SK-N-SH (cell line): ENCODE data around the gene NSUN2. TPM values are rescaled to one million over a fixed set of nuclear protein-coding genes. Genes with fewer than 3 reads are reported as not detected.

Experiments used
- CTCF ChIA-PET: fragments of 300-600, 350-600 bp; formaldehyde crosslinking; extraction: SDS; loops from one replicate; lab custom pipeline; 2021; lab: Yijun Ruan, JAX
- POLR2A ChIA-PET: fragments of 350-600 bp; sonication (Branson Sonifier 250); formaldehyde crosslinking; extraction: SDS; loops from one replicate; lab custom pipeline; 2020; ENCODE audit warnings: antibody characterized with exemption, inconsistent platforms; lab: Yijun Ruan, JAX
- DNase-seq: peaks from one replicate; pipeline ENCODE4 v3.0.0; 2012
- H2AFZ ChIP-seq: fragments of 200-600 bp; sonication (generic); 2 replicates; pipeline ENCODE4 v1.8.1; 2016; ENCODE audit warnings: antibody characterized with exemption, mild to moderate bottlenecking, low read depth
- H3F3A ChIP-seq: fragments of 200-600 bp; sonication (generic); replicated peaks from 2 replicates; pipeline ENCODE3; 2016; ENCODE audit warnings: antibody characterized with exemption, mild to moderate bottlenecking; ENCODE audit not compliant: insufficient read depth
- H3K27ac ChIP-seq, 2 experiments: fragments of 200-500 bp in 1 of 2; fragments of 200-600 bp in 1 of 2; sonication (Bioruptor generic) in 1 of 2; sonication (generic), shearing (Covaris generic) in 1 of 2; 2 replicates each; pipeline versions ENCODE4 v1.5.1 to v1.6.1; 2014 to 2016; ENCODE audit warnings: low read depth in 2 of 2, inconsistent platforms in 1 of 2, low read length in 1 of 2, mild to moderate bottlenecking in 1 of 2, mixed read lengths in 1 of 2
- H3K27me3 ChIP-seq: fragments of 200-600 bp; sonication (generic), shearing (Covaris generic); 2 replicates; pipeline ENCODE4 v1.6.1; 2016; ENCODE audit warnings: mixed run types; ENCODE audit not compliant: insufficient read depth
- H3K36me3 ChIP-seq, 2 experiments: fragments of 200-500 bp in 1 of 2; fragments of 200-600 bp in 1 of 2; sonication (Bioruptor generic) in 1 of 2; sonication (generic) in 1 of 2; replicated peaks in 1 of 2; 2 replicates each; pipeline versions ENCODE3 to v1.5.1; 2014 to 2016; ENCODE audit warnings: low read length in 1 of 2, mild to moderate bottlenecking in 1 of 2; ENCODE audit not compliant: insufficient read depth in 2 of 2, control insufficient read depth in 1 of 2
- H3K4me1 ChIP-seq, 2 experiments: fragments of 200-500 bp in 1 of 2; fragments of 200-600 bp in 1 of 2; sonication (Bioruptor generic) in 1 of 2; sonication (generic), shearing (Covaris generic) in 1 of 2; 2 replicates each; pipeline versions ENCODE4 v1.5.1 to v1.6.1; 2014 to 2016; ENCODE audit warnings: low read depth in 1 of 2, low read length in 1 of 2, mixed run types in 1 of 2; ENCODE audit not compliant: insufficient read depth in 2 of 2, control insufficient read depth in 1 of 2
- H3K4me2 ChIP-seq: fragments of 200-600 bp; sonication (generic), shearing (Covaris generic); 2 replicates; pipeline ENCODE4 v1.6.1; 2017; ENCODE audit warnings: mixed run types
- H3K4me3 ChIP-seq, 2 experiments: fragments of 200-500 bp in 1 of 2; fragments of 200-600 bp in 1 of 2; sonication (Bioruptor generic) in 1 of 2; sonication (generic), shearing (Covaris generic) in 1 of 2; 2 replicates each; pipeline versions ENCODE4 v1.5.1 to v1.8.1; 2014 to 2016; ENCODE audit warnings: low read depth in 2 of 2, inconsistent platforms in 1 of 2, low read length in 1 of 2, mild to moderate bottlenecking in 1 of 2, mixed read lengths in 1 of 2, moderate library complexity in 1 of 2
- H3K79me2 ChIP-seq: fragments of 200-600 bp; sonication (generic); 2 replicates; pipeline ENCODE4 v1.8.1; 2017; ENCODE audit warnings: mild to moderate bottlenecking; ENCODE audit not compliant: insufficient read depth
- H3K9ac ChIP-seq: fragments of 200-600 bp; sonication (generic); 2 replicates; pipeline ENCODE4 v1.6.1; 2017; ENCODE audit warnings: mixed run types
- H3K9me2 ChIP-seq: fragments of 200-600 bp; sonication (generic); 2 replicates; pipeline ENCODE4 v1.6.1; 2017; ENCODE audit warnings: mixed run types
- H3K9me3 ChIP-seq: fragments of 200-600 bp; sonication (generic); 2 replicates; pipeline ENCODE4 v1.6.1; 2017; ENCODE audit warnings: mixed run types, mild to moderate bottlenecking, moderate library complexity
- H4K20me1 ChIP-seq: fragments of 200-600 bp; sonication (generic); 2 replicates; pipeline ENCODE4 v1.6.1; 2017; ENCODE audit warnings: mild to moderate bottlenecking, mixed run types; ENCODE audit not compliant: insufficient read depth
- CHD2 ChIP-seq: fragments of 150-350 bp; IDR thresholded peaks from 2 replicates; pipeline ENCODE4 v1.6.1; 2018; ENCODE audit warnings: low read length; ENCODE audit not compliant: partially characterized antibody
- ELF1 ChIP-seq: IDR thresholded peaks from 2 replicates; pipeline ENCODE4 v1.4.0; 2012
- EP300 ChIP-seq, 2 experiments: IDR thresholded peaks; 2 replicates each; pipeline versions ENCODE4 v1.4.0 to v1.6.1; 2012; ENCODE audit warnings: borderline replicate concordance in 1 of 2, low read depth in 1 of 2, low read length in 1 of 2
- JUND ChIP-seq: IDR thresholded peaks from 2 replicates; pipeline ENCODE4 v1.4.0; 2012
- MAX ChIP-seq: IDR thresholded peaks from 2 replicates; pipeline ENCODE4 v1.4.0; 2012; ENCODE audit warnings: low read depth
- MEF2A ChIP-seq: IDR thresholded peaks from 2 replicates; pipeline ENCODE4 v1.4.0; 2012; ENCODE audit warnings: low read depth, borderline replicate concordance
- MXI1 ChIP-seq: IDR thresholded peaks from 2 replicates; pipeline ENCODE4 v1.6.1; 2012; ENCODE audit warnings: mild to moderate bottlenecking, low read depth, low read length, improper control_type of control experiment
- NFIC ChIP-seq: IDR thresholded peaks from 2 replicates; pipeline ENCODE4 v1.4.0; 2012; ENCODE audit warnings: borderline replicate concordance
- POLR2AphosphoS5 ChIP-seq: IDR thresholded peaks from 2 replicates; pipeline ENCODE4 v1.6.1; 2012; ENCODE audit warnings: low read depth, low read length
- RAD21 ChIP-seq: IDR thresholded peaks from 2 replicates; pipeline ENCODE4 v1.6.1; 2012; ENCODE audit warnings: mild to moderate bottlenecking, low read length
- SIN3A ChIP-seq: IDR thresholded peaks from 2 replicates; pipeline ENCODE4 v1.6.1; 2012; ENCODE audit warnings: low read depth, mild to moderate bottlenecking, low read length, moderate library complexity, borderline replicate concordance
- TEAD4 ChIP-seq: IDR thresholded peaks from 2 replicates; pipeline ENCODE4 v1.4.0; 2012; ENCODE audit warnings: mild to moderate bottlenecking, borderline replicate concordance; ENCODE audit not compliant: insufficient read depth
- USF1 ChIP-seq: IDR thresholded peaks from 2 replicates; pipeline ENCODE4 v1.4.0; 2012; ENCODE audit warnings: low read depth, borderline replicate concordance
- WGBS: methylation state at CpG from one replicate; pipeline ENCODE4 v1.1.6; 2017; ENCODE audit warnings: low lambda C conversion rate; 5-methylcytosine and 5-hydroxymethylcytosine counted together
- polyA plus RNA-seq, 3 experiments: library from polyadenylated mRNA; depleted of rRNA; stranded (reverse); fragments of >200 nt; gene quantifications; 2 replicates each; pipeline ENCODE4 v1.2.3, GENCODE V29; 2012
- TF ChIP-seq, protein P1 (sequence below): IDR thresholded peaks from 2 replicates; pipeline ENCODE4; 2012

Gene NSUN2
- polyA plus RNA-seq, 1 of the 3 experiments (the other 2 are of a cell fraction) = 78.9 TPM

GRCh38 chr5:6682239-6682638, 49.4 kb upstream of the NSUN2 start:
- H4K20me1 ChIP-seq = no peaks in the 10 kb centered on the region
- POLR2A ChIA-PET = no interaction called here
- H3K4me1 ChIP-seq = no peaks in the 10 kb centered on the region; a peak in 1 of 4 replicates
- no peaks in the 10 kb centered on the region for H3K9me2 ChIP-seq
- H3K36me3 ChIP-seq = no peaks in the 10 kb centered on the region
- no peaks in the 10 kb centered on the region; the same call in 1 of the 2 replicates for H3K27me3 ChIP-seq
- H3F3A ChIP-seq = no peaks in the 10 kb centered on the region
- H3K9ac ChIP-seq = no peak overlapping the region
- H3K4me2 ChIP-seq = no peak overlapping the region
- WGBS = 75% methylated on average over 11 of the region's 11 CpGs
- no peak overlapping the region for H3K4me3 ChIP-seq
- H3K79me2 ChIP-seq = no peaks in the 10 kb centered on the region
- H3K9me3 ChIP-seq = no peaks in the 10 kb centered on the region
- DNase-seq = no peak
- H2AFZ ChIP-seq = no peak overlapping the region
- H3K27ac ChIP-seq = no peak overlapping the region
- CTCF ChIA-PET = interaction anchor here (1.2 kb wide), 1 partner anchor 10 kb away, joined by 3 read pairs; no protein-coding TSS in a partner anchor
- no peak for TF ChIP-seq NFIC
- no peak for TF ChIP-seq EP300 (IDR thresholded peaks at IDR 0.05; ENCODE audit: borderline replicate concordance in 1 of 2, low read depth in 1 of 2, low read length in 1 of 2)
- TF ChIP-seq USF1 = no peak
- no peak for TF ChIP-seq SIN3A
- TF ChIP-seq JUND = no peak
- TF ChIP-seq RAD21 = no peak
- no peak for TF ChIP-seq ELF1

DNA sequence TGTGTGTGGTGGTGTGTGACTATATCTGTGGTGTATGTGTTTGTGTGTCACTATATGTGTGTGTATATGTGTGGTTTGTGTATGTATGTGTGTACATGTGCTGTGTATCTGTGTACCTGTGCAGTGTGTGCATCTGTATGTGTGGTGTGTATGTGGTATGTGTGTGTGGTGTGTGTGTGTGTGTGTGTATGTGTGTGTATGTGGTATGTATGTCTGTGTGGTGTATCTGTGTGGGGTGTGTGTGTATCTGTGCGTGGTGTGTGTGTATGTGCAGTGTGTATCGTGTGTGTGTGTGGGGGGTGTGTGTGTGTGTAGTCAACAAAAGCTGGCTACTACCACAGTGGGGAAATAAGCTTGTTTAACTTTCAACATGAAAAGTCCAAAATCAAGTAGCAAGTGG, 48.8 kb upstream of the NSUN2 start:
- POLR2A ChIA-PET = no interaction called here
- CTCF ChIA-PET = interaction anchor here (1.2 kb wide), 1 partner anchor 10 kb away, joined by 3 read pairs; no protein-coding TSS in a partner anchor
- no peak overlapping the region for H3K27ac ChIP-seq
- 32% methylated on average over 2 of the region's 2 CpGs for WGBS
- H2AFZ ChIP-seq = no peak overlapping the region
- no peaks in the 10 kb centered on the region for H3K79me2 ChIP-seq
- no peak for DNase-seq
- no peaks in the 10 kb centered on the region for H3K36me3 ChIP-seq
- H3K4me3 ChIP-seq = no peak overlapping the region
- no peaks in the 10 kb centered on the region; a peak in 1 of 4 replicates for H3K4me1 ChIP-seq
- H3K9ac ChIP-seq = no peak overlapping the region
- no peaks in the 10 kb centered on the region for H3K9me3 ChIP-seq
- H3K27me3 ChIP-seq = no peaks in the 10 kb centered on the region; the same call in 1 of the 2 replicates
- H4K20me1 ChIP-seq = no peaks in the 10 kb centered on the region
- H3K4me2 ChIP-seq = no peak overlapping the region
- TF ChIP-seq CHD2 = no peak
- no peak for TF ChIP-seq MAX
- TF ChIP-seq RAD21 = no peak
- TF ChIP-seq TEAD4 = no peak
- no peak for TF ChIP-seq POLR2AphosphoS5
- TF ChIP-seq MXI1 = no peak
- TF ChIP-seq, protein P1, sequence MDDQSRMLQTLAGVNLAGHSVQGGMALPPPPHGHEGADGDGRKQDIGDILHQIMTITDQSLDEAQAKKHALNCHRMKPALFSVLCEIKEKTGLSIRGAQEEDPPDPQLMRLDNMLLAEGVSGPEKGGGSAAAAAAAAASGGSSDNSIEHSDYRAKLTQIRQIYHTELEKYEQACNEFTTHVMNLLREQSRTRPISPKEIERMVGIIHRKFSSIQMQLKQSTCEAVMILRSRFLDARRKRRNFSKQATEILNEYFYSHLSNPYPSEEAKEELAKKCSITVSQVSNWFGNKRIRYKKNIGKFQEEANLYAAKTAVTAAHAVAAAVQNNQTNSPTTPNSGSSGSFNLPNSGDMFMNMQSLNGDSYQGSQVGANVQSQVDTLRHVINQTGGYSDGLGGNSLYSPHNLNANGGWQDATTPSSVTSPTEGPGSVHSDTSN = no peak
- no peak for TF ChIP-seq EP300 (IDR thresholded peaks at IDR 0.05; ENCODE audit: borderline replicate concordance in 1 of 2, low read depth in 1 of 2, low read length in 1 of 2)
- TF ChIP-seq MEF2A = no peak
- no peak for TF ChIP-seq ELF1
- no peaks in the 10 kb centered on the region for H3F3A ChIP-seq
- no peaks in the 10 kb centered on the region for H3K9me2 ChIP-seq
